Kidney glomerular epithelial cell (primary cell): ENCODE data around the gene TMEM150B.

Experiments used
- DNase-seq: peaks from one replicate; lab custom pipeline; 2025; lab: John Stamatoyannopoulos, UW

Gene TMEM150B

DNA sequence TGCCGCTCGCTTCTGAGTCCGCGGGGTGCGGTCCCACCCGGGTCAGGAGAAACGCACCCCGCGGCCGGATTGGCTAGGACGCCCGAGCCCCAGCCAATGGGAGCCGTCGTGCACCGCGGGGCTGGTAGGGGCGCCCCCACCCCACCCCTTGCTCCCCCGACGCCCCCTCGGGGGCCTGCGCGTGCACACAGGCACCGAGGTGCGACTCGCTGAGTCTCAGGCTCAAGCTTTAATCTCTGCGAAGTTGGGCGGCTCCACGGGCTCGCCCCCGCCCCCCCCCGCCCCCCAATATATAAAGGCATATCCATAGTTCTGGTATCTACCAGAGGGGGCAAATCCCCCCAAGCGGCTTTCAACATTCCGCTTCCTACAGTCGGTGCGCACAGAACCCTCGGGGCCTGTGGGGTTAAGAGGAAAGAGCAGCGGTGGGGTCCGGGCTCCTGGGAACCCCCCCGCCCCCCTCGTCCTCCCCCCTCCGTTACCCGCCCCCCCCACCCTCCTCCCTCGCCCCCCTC lies 29.6 kb upstream of the TMEM150B start, which contains the start of gene COX6B2:
Gene COX6B2, minus strand, starts transcription at position 22 of the 515 bp plus-strand sequence. CDS start 198 bp downstream, outside the sequence.
- DNase-seq = no peak

DNA sequence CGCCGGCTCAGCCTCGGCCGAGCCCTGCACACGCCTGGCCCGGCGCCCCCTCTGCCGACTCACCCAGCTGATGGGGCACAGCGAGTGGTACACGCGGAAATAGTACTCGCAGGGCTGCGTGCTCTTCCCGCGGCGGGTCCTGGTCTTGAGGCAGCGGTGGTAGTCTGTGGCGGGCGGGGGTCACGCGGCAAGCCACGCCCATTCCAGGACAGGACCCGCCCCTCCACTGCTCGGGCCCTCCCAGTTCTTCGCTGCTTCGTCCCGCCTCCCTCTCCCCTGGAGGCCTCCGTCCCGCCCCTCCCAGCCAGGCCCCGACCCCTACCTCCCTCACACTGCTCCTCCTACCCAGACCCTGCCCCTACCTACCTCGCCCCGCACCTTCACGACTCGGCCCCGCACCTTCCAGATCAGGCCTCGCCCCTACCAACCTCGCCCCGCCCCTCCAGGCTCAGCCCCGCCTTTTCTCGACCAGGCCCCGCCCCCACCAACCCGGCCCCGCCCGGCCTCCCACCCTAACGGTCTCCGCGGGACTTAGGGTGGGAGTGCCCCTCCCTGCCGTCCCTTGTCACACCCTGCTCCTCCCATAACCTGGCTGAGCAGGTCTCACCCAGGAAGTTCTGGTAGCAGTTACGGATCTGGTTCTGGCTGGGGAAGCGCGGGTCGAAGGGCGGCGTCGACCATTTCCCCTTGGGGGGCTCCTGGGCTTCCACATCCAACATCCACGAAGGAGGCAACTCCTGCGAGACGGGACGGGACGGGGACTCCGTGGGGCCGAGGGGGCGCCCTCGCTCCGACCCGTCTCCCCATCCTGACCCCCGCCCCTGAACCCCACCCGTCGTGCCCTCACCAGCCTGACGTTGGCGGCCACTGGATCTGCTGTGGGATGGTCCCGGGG lies 28.9 kb upstream of the TMEM150B start:
- DNase-seq = peak; percentile 27

DNA sequence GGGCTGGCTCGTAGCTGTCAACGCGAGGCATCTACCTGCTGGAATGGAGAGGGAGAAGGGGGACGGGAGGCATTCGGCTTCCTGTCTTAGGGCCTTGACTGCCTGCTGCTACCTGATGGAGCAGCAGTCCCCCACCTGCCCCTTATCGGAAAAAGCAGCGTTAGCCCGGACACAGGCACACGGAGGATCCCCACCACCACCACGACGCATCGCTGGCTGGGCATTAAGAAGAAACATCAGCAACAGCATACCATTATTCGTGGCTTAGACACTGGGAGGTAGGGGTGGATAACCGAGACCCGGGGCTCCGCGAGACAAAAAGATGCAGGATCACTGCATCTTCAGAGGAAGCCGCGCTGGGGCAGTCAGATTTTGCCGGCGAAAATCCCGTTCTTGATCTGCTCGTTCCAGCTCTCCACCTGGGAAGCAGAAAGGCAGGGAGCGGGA lies 28.2 kb upstream of the TMEM150B start:
- DNase-seq = no peak

DNA sequence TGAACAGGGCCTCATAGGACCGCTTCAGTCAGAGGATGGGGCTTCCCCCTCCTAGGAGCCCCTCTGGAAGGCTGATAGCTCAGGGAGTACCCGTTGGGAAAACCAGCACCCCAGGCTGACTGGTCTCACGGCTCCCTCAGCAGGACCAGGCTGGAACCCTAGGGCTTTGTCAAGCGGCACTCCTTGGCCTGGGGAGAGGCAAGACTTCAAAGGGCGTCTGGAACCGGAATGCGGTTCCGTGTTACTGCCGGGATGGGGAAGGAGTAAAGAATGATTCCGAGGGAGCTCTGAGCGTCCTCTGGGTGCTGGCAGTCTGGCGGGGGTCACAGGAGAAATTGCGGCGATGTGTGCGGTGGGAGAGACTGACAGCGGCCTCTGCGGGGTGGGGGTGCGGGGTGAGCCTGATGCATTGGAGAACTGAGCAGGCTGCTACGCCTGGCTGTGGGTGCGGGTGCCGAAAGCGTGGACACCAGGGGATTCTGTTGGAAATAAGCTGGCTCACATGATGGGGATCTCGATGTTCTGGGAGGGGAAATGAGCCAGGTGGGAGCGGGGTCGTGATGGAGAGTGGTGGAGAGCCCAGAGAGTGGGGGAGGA lies 27.5 kb upstream of the TMEM150B start:
- DNase-seq = no peak

DNA sequence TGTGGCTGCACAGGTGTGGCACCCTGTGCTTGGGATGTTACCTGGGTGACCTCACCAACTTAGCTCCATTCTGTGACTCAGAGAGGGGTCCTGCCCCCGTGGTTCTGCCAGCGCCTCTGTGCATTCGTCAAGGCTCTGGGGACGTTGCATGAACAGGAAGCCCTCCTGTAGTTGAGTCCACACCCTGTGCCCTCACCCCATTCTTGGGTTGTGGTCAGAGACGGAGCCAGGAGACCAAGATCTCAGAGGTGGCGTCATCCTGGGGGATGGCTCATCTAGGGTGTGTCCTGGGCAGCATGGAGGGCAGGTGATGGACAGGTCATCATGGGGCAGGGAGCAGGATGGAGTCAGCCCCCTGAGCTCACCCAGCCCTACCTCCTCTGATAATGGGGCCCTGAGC lies 26.9 kb upstream of the TMEM150B start:
- no peak for DNase-seq

DNA sequence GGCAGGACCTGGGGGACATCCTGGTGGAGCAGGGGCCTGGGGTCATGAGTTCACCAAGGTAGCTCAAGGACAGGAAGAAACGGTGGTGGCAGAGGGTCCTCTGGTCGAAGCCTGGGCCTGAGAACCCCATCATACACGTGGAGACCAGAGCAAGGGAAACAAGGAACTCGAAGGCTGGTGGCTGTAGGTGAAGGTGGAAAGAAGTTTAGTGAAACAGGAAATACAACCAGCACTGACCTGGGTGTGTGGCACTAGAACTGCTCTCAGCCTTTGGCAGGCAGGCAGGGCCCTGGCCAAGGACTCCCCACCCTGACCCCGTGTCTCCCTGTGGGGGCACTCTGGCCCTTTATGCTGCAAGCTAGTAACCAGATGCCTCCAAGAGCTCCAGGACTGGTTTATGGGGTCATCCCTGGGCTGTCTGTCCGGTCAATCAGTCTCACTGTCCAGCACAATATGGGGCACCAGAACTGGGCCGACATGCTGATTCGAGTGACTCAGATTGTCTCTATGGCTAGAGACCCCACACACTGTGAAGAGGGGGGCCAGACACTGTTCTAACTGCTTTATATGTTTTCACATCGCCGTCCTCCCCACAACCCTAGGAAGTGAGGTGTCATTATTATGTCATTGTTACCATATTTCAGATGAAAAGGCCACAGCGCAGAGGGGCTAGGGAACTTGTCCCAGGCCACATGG lies 25.6 kb upstream of the TMEM150B start:
- DNase-seq = no peak

DNA sequence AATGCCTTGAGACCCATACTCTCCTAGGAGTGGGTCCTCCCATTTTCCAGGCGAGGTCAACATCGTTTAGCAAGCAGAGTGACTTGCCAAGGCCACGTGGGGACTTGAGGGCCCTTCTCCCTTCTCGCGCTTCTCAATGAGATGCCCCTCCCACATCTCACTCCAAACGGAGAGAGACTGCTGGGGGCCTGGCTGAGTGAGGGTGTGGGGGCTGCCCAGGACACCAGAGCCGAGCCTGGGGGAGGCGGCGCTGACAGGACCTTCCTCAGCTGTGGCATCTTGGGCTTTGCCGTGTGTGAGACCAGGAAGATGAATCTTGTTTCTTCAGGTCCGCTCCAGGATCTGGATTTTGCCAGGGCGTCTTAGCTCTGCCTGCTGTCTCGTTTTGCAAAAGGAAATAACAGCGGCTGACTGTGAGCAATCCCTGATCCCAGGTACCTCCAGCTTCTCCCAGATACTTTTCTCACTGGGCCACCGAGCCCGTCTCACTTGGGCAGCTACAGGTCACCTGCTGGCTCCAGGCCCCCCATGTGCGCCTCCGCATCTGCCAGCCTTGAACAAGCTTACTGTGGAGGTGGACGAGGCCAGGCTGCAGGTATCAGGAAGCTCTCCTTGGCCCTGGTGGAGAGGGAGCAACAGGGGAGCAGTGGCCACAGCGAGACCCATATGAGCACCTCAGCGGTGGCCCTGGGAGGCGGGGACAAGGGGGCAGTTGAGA lies 23.3 kb upstream of the TMEM150B start:
- no peak for DNase-seq

DNA sequence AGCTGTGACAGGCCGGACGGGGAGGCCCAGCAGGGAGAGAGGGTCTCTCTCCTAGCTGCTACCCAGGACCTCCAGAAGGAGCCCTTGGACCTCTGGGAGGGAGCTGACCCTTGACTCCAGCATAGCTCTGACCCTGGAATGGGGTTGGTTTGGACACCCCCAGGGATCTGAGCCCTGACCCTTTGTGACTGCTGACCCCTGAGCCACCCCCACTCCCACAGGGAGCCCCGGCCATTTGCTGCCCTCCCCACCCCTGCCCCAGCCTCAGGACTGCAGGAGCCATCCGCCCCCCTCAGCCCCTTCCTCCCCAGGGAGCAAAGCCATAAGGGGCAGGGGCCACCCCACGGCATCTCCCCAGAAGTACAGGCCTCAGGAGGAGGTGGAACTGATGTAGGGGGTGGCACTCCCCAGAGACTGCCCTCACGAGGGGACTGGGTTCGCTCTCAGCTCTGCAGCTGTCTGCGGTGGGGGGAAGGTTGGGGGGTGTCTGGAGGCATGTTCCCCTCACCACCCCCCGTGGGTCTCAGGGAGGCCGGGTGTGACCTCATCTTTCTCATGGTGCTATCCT lies 22.4 kb upstream of the TMEM150B start:
- no peak for DNase-seq

DNA sequence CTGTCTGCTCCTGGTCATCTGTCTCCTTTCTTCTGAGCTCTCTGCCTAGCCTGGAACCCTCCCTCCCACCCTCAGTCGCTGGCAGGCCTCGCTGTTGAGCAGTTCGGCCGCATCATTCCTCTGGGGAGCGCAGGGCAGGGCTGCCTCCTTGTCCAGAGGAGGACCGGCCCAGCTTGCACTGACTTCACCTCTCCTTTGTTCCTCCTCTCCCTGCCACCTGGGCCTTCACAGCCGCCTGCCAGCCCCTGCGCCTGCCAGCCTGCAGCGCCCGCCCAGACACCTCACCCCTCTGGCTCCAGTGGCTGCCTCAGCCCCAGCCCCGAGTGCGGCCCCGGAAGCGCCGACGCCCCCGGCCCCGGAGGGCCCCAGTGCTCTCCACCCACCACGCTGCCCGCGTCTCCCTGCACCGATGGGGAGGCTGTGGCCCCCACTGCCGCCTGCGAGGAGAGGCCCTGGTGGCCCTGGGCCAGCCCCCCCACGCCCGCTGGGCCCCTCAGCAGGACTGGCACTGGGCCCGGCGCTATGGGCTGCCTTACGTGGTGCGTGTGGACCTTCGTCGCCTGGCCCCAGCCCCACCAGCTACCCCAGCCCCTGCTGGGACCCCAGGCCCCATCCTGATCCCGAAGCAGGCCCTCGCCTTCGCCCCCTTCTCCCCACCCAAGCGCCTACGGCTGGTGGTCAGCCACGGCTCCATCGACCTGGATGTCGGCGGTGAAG lies 21.7 kb upstream of the TMEM150B start:
- no peak for DNase-seq

DNA sequence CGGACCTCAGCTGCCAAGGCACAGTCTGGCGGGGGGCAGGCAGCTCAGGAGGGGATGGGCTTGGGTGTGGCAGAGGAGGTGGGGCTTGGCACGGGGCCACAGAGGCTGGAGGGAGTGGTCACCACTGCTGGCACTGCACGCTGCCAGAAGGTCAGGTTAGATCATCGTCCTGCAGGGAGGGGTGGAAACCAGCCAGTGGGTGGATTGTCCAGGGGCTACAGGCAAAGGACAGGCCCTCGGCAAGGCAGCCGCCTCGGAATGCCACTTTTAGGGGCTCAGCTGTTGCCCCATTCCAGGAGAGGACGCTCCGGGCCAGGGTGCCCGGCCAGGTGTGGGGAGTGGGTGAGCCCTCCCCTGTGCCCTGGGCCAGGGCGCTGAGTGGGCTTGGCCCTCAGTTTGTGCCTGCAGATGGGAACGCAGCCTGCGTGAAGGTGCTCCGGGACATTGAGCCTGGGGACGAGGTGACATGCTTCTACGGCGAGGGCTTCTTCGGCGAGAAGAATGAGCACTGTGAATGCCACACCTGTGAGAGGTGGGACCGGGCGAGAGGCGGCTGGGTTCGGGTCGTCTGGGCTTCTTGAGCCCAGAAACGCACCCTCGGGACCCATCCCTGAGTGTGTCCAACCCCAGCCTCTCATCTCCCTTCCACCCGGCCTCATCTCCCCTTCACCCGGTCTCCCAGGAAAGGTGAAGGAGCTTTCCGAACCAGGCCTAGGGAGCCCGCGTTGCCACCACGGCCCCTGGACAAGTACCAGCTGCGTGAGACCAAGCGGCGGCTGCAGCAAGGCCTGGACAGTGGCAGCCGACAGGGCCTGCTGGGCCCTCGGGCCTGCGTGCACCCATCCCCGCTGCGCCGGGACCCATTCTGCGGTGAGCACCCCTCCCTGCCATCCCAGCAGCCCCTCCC lies 20.9 kb upstream of the TMEM150B start:
- DNase-seq = no peak

DNA sequence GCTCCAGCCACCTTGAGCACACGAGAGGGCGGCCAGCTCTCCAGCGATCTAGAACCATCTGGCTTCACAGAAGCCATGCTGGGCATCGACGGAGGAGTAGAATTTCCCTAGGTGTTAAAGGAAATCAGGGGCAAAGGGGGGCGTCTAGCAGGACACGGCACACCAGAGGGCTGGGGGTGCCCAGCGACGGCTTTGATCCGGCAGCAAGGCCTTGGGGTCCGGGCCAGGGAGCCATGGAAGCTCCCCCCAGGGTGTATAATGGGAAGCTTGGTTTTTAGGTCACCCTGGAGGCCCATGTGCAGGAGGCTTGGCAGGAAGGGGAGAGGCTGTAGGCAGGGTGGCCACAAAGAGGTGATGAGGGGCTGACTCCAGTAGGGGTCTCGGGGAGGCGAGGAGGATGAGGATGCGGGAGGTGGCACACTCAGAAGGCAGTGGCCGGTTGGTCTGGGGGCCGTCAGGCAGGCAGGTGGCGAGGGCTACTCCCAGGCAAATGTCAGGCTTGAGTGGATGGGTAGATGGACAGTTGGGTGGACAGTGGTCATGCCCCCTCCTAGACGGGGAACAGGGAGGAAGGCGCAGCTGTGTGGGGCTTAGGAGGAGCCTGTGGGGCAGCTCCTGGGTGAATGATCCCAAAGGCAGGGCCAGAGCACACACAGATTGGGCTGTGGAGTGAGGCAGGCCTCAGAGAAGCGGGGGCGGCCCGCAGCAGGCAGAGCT lies 20.1 kb upstream of the TMEM150B start:
- DNase-seq = no peak

DNA sequence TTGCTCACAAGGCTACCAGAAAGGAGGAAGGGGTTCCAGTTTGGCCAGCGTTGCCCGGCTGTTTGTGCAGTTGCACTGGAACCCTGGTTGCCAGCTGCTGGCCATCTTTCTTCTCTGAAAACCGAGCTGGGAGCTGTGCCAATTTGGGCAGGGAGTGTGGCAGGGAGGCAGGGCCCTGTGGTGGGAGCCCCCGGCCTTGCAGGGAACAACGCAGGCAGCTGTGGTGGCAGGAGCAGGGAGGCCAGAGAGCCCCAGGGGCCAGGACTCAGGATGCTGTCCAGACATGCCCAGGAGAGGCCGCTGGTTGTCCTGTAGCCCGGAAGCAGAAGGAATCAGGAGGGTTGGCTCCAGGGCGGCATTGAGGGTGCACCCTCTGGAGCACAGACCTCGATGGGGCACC lies 19.3 kb upstream of the TMEM150B start:
- DNase-seq = no peak

DNA sequence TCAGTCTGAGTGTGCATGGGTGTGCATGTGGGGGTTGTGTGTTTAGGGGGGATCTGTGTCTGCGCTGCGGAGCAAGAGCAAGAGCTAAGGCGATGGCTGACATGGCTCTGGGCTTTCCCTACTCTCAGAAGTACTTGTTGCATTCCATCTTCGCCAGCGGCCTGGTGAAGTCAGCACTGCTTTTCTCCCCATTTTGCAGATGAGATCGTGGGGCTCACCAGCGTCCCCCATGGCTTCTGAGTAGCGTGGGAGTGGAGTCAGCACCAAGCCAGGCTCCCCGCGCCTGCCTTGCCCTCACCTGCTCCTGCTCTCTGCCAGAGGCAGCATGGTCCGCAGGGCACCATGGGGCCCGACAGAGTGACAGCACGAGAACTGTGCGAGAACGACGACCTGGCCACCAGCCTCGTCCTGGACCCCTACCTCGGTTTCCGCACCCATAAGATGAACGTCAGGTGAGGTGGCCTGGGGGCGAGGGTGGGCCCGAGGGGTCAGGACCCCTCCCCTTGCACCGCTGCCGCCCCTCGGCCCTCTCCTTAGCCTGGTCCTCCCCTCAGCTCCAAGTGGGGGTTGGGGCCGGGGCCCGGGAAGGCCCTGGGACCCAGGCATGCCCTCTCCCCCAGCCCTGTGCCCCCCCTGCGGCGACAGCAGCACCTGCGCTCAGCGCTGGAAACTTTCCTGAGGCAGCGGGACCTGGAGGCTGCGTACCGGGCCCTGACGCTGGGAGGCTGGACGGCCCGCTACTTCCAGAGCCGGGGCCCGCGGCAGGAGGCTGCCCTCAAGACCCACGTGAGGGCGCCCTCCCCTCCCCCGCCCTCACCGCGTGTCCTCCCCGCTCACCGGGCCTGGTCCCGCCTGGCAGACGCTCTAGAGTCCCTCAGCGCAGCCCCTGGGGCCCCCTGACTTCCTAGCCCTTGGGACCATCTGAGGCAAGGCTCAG lies 16.7 kb upstream of the TMEM150B start:
- no peak for DNase-seq

DNA sequence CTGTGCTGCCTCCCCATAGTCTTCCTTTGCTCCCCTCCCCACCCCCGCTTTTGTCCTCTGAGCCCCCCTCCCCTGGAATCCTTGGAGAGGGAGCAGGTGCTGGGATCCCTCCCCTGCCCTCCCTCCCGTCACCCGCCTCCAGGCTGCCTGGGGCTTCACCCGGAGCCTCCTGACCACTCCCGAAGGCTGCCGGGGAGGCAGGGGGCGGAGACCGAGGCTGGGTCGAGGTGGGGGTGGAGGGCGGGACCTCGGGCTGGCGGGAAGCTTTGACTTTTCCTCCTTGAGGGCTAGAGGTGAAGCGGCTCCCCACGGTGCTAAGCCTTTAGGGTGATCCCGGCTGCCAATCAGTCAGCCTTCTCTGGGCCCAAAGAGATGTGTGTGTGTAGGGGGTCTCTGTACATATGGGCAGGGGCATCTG lies 16.0 kb upstream of the TMEM150B start:
- DNase-seq = no peak

DNA sequence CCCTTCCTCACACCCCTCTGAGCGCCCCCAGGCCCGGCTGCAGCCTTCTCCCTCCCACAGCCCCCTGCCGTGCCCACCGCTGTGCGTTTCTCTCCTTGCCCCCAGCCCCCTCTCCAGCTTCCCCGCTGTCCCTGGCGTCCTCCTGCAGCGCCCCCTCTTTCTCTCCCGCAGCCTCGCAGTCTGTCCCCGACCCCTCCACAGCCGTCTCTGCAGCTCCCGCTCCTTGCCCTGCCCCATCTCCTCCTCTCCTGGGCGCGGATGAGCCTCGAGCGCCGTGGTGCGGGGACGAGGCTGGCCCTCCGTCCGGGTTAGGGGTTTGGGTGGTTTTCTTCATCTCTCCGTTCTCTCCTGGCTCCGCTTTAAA lies 15.6 kb upstream of the TMEM150B start:
- no peak for DNase-seq

DNA sequence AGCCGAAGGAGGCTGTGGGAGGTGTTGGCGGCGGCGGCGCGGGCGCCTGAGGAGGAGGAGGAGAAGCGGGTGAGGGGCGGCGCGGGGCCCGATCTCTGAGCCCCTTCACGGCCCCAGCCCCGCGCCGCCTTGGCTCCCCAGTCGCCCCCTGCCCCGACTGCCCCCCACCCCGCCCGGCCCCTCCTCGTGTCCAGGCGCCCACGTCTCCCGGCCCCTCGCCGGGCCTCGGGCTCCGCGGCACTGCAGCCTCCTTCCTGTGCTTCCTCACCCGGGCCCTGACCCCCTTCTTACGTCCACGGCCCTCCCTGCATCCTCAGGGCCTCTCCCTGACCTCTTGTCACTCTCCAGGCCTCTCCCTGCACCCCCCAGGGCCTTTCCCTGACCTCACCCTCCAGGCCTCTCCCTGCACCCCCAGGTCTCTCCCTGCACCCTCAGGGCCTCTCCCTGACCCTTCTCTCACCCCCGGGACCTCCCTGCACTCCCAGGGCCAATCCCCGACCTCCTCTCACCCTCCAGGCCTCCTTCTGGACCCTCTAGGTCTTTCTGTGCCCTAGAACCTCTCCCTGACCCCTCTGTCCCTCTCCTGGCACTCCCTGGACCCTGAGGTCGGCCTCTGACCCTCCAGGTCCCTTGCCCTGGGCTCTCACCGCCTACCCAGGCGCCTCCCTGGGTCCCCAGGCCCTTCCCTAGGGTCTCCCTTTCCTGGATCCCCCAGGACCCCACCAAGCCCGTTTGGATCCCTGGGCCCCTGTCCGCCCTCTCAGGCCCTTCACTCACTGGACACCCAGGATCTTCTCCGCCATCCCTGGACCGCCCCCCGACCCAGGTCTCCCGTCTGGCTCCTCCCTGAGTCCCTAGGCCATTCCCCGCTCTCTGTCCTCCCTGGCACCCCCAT lies 15.0 kb upstream of the TMEM150B start:
- no peak for DNase-seq
